ENCODE data around the gene SATB2. TPM values are rescaled to one million over a fixed set of nuclear protein-coding genes. Genes with fewer than 3 reads are reported as not detected.

The SATB2 gene
- total RNA-seq, 1 donor from 2014 or later, result 5.5 TPM

DNA sequence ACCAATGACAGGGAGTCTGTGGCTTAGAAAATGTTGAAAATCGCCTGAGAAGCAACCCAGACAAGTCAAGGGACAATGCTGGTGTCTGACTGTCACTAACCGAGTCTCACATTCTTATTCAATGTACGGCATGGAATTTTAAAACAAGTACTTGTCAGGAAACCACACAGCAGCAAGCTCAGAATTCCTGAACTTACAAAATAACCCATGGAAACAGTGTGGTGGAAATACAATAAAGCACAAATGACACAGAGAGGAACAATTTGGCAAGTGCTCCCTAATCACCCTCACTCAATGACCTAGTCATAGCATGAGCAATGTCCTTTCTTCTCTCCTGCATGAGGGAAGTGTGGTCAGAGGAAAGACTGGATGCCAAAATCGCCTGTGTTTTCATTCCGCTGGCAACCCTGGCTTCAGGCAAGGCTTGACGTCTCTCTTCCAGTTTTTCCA, 154.0 kb downstream of the SATB2 start:
- H3K4me3 ChIP-seq (ENCODE audit: low read depth, low read length), result no peak overlapping the region
- TF ChIP-seq, protein P1, sequence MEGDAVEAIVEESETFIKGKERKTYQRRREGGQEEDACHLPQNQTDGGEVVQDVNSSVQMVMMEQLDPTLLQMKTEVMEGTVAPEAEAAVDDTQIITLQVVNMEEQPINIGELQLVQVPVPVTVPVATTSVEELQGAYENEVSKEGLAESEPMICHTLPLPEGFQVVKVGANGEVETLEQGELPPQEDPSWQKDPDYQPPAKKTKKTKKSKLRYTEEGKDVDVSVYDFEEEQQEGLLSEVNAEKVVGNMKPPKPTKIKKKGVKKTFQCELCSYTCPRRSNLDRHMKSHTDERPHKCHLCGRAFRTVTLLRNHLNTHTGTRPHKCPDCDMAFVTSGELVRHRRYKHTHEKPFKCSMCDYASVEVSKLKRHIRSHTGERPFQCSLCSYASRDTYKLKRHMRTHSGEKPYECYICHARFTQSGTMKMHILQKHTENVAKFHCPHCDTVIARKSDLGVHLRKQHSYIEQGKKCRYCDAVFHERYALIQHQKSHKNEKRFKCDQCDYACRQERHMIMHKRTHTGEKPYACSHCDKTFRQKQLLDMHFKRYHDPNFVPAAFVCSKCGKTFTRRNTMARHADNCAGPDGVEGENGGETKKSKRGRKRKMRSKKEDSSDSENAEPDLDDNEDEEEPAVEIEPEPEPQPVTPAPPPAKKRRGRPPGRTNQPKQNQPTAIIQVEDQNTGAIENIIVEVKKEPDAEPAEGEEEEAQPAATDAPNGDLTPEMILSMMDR (IDR thresholded peaks at IDR 0.05; ENCODE audit: insufficient read depth, low read length, poor library complexity, severe bottlenecking), result no peak
- H3K27me3 ChIP-seq (ENCODE audit: control insufficient read depth, insufficient read depth, low read length), result no peaks in the 10 kb centered on the region
- peak; percentile 75 for DNase-seq (ENCODE audit: low read depth)
- no peaks in the 10 kb centered on the region for H3K36me3 ChIP-seq (ENCODE audit: control insufficient read depth, insufficient read depth, low read length)

DNA sequence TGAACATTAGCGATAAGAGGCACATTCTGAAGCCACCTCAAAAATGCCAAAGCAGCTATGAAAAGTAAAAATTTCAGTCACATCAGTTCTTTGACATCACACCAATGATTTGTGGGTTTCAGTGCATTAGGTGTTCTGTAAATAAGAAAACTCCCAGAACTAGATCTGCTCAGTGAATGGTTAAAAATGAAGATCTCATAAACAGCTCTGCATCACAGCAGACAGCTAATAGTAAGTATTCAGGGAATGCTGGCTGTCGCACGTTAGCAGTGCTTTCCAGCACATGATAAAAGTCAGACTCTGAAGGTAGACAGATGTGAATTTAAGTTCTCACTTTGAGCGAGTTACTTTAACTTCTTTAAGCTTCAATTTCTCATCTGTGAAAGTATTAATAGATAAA, 154.9 kb downstream of the SATB2 start:
- no peaks in the 10 kb centered on the region for H3K27me3 ChIP-seq (ENCODE audit: control insufficient read depth, insufficient read depth, low read length)
- DNase-seq (ENCODE audit: low read depth), result no peak
- H3K4me3 ChIP-seq (ENCODE audit: low read depth, low read length), result no peak overlapping the region
- H3K36me3 ChIP-seq (ENCODE audit: control insufficient read depth, insufficient read depth, low read length), result no peaks in the 10 kb centered on the region
- TF ChIP-seq, protein P1 (IDR thresholded peaks at IDR 0.05; ENCODE audit: insufficient read depth, low read length, poor library complexity, severe bottlenecking), result no peak

DNA sequence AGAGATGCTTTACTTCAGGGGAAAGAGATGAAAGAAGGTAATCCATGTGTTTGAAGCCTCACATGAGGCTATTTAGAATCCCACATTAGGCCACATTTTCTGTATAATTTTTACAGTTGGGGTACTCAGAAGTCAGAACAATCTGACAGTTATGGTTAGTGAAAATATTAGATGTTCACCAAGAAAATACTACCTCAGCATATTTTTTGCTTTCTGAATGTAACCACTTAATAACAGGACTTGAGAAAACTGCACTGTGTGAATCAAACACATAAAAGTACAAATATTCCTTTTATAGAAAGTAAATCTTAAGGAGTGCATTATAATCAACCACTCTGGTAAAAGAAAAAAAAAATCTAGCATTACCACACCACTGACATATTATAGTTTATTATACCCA, 169.3 kb downstream of the SATB2 start:
- DNase-seq (ENCODE audit: low read depth), result no peak
- Histone ChIP-seq H3K36me3 (ENCODE audit: control insufficient read depth, insufficient read depth, low read length) (no peaks in the 10 kb centered on the region), H3K4me3 (ENCODE audit: low read depth, low read length) (no peak overlapping the region), H3K27me3 (ENCODE audit: control insufficient read depth, insufficient read depth, low read length) (no peaks in the 10 kb centered on the region)
- TF ChIP-seq, protein P1 (IDR thresholded peaks at IDR 0.05; ENCODE audit: insufficient read depth, low read length, poor library complexity, severe bottlenecking), result no peak

DNA sequence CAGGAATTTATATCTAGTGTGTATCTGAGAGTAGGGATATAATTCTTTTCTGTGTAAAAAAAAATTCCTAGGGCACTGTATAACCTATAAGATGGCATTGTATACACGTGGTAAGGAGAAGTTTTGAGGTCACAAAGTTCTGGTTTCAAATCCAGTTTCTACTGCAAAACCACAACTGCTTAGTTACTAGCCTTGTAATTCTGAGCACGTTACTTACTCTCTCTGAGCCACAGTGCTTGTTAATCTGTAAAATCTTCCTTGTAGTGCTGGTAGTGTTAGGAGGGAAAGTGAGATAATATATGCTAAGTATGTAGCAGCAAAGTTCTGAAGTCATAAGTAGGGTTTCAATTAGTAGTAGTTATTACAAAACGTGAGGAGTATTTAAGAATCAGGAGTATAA, 175.4 kb downstream of the SATB2 start:
- no peak overlapping the region for H3K4me3 ChIP-seq (ENCODE audit: low read depth, low read length)
- TF ChIP-seq, protein P1 (IDR thresholded peaks at IDR 0.05; ENCODE audit: insufficient read depth, low read length, poor library complexity, severe bottlenecking), result no peak
- DNase-seq (ENCODE audit: low read depth), result no peak
- H3K36me3 ChIP-seq (ENCODE audit: control insufficient read depth, insufficient read depth, low read length), result no peaks in the 10 kb centered on the region
- H3K27me3 ChIP-seq (ENCODE audit: control insufficient read depth, insufficient read depth, low read length), result no peaks in the 10 kb centered on the region

DNA sequence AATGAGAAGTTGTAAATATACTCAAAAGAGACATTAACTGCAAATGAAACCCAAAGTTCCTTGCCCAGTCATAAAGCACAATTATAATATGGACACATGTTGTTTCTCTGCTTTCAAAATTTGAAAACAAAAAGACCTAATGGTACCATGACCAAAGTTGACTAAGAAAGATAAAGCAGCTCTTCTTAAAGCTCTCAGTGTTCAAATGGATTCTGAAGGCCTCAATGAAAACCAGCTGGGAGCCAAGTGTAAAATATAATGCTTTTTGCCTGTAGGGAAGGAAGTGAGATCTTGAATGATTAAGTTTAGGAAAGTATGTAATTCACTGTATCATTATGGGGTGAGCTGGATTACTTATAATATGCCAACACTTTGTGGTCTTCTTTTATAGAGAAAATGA, 178.6 kb downstream of the SATB2 start:
- H3K36me3 ChIP-seq (ENCODE audit: control insufficient read depth, insufficient read depth, low read length), result no peaks in the 10 kb centered on the region
- no peak for DNase-seq (ENCODE audit: low read depth)
- TF ChIP-seq, protein P1 (IDR thresholded peaks at IDR 0.05; ENCODE audit: insufficient read depth, low read length, poor library complexity, severe bottlenecking), result no peak
- no peaks in the 10 kb centered on the region for H3K27me3 ChIP-seq (ENCODE audit: control insufficient read depth, insufficient read depth, low read length)
- H3K4me3 ChIP-seq (ENCODE audit: low read depth, low read length), result no peak overlapping the region

DNA sequence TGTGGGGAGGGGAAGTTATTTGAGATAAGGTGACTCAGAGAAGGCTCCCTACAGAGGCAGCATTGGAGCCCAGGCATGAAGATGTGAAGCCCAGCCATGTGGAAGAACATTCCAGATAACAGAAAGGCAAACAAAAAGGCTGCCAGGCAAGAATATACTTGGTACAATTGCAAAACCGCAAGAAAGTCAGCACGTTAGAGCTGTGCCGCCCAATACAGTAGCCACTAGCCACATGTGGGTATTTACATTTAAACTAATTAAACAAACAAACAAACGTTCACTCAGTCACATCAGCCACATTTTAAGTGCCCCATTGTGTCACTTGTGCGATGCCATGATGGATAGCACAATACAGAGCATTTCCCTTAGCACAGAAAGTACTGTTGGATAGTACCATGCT, 179.6 kb downstream of the SATB2 start:
- TF ChIP-seq, protein P1 (IDR thresholded peaks at IDR 0.05; ENCODE audit: insufficient read depth, low read length, poor library complexity, severe bottlenecking), result no peak
- Histone ChIP-seq H3K4me3 (ENCODE audit: low read depth, low read length) (no peak overlapping the region), H3K27me3 (ENCODE audit: control insufficient read depth, insufficient read depth, low read length) (no peaks in the 10 kb centered on the region), H3K36me3 (ENCODE audit: control insufficient read depth, insufficient read depth, low read length) (no peaks in the 10 kb centered on the region)
- DNase-seq (ENCODE audit: low read depth), result no peak
